ENCODE results near the gene PDE3A.

PDE3A gene

GRCh38 chr12:20453756-20454310 lies 85.5 kb downstream of the PDE3A start:
- in situ Hi-C loops (cut with HindIII; ENCODE audit: low sequenced_read_pairs) = no loop called here

- in situ Hi-C loops (cut with HindIII; ENCODE audit: low sequenced_read_pairs) = no loop called here
Measured at GRCh38 chr12:20455001-20455706, 86.8 kb downstream of the PDE3A start.

DNA sequence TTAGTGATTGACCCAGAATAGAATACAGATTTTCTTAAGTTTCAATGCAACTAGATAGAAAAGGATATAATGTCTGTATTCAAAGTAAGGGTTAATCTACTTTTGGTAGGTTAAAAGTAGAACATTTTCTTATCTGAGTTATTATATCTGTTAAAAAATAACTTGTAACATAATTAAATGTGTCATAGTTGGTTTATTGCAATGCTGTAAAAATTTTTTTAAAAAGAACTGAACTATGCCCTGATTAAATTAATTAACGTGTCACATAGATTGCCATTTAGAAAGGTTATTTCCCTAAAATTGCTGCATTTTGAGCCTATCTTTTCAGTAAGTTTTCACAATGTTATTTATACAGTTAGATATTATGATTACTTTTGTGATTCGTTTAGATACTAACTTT lies 89.2 kb downstream of the PDE3A start:
- in situ Hi-C loops (cut with HindIII; ENCODE audit: low sequenced_read_pairs) = no loop called here

- in situ Hi-C loops (cut with HindIII; ENCODE audit: low sequenced_read_pairs) = no loop called here
Measured at GRCh38 chr12:20458011-20458410, 89.7 kb downstream of the PDE3A start.

DNA sequence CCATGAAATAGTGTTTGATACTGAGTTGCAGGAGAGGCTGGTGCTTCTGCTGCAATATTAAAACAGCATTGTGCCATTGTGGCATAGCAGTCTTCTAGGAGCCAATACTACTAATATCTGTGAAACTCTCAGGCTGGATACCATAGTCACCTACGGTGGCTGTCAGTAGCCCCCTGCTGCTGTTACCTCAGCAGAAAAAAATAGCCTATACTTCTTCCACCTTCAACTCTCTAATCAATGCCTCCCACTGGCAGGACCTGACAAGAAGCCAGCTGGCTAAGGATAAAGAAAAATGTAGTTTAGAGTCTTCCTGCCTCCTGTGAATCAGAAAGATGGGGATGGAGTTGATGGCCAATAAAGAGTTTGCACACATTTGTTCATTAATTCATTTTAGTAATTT lies 91.6 kb downstream of the PDE3A start:
- in situ Hi-C loops (cut with HindIII; ENCODE audit: low sequenced_read_pairs) = no loop called here

DNA sequence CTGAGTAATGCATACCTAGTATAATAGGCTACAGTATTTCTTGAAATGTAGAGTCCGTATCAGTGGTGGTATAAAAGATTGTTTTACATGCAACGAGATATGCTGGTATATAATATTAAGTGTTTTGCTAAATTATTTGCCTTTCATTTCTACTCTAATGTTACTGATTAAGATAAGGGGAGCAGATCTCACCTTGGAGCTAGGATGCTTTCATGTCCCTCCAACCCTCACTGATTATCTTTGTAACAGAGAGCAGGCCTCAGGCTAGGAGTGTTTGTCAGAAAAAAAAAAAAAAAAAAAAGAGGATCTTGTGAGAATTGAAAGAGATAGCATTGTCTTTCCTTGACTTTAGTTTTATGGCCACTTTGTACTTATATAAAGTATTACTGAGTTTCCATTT lies 92.6 kb downstream of the PDE3A start:
- in situ Hi-C loops (cut with HindIII; ENCODE audit: low sequenced_read_pairs) = no loop called here

DNA sequence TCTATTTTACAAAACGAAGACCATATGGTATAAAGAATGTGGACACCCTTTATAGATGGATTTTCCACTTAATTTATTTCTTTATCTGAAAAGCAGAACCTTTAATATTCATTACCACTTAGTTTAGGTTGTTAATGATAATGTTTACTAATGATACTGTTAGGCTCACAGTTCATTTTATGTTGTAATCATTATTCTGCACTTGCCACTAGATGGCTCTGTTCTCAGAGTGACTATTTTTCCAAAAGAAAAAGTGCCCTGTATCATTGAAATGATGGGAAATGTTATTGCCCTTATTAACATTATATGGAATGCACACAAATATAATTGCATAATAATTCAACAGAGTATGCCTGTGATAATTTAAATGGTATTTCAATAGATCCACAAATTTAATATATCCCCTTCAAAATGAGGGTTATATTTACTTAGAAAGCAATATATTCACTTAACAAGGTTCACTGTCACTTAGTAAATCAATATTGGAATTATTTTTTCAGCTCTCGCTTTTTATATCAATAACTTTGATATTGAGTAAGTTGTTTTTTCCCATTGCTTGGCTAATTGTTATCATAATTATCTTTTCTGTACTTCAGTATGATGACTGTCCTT lies 95.7 kb downstream of the PDE3A start:
- in situ Hi-C loops (cut with HindIII; ENCODE audit: low sequenced_read_pairs) = no loop called here

DNA sequence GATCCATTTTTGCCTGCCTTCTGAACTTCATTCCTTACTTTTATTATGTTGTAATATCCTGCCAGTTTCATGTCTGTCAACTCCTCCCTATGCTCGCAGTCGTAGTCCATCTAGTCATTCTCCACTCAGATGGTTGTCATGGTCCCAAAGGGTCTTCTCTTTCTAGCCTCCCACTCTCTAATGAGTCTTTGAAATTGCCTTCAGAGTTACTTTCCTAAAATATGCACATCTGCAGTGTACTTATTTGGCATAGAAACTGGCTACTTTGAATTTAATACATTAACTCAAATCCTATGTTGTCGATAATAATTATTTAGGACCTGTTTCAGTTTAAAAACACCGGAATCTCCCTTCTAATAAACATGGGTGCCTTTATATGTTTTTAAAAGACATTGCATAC lies 101.0 kb downstream of the PDE3A start:
- in situ Hi-C loops (cut with HindIII; ENCODE audit: low sequenced_read_pairs) = no loop called here

DNA sequence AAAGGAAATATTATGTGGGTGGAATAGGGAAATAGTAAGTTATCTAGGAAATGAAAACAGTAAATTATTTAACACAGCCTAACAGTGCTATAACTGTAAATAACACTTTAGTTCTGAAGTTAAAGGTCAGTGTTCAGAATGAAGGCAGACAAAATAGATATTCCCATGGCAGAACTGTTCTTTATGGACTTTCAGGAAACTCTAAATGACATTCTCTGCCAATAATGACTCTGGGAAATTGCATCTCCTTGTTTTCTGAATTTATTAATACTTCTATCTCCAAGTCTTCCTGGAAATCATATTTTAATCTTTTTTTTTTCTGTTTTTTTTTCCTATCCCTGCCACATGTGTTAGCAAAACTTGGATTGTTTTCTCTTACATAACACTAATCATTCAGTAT lies 101.4 kb downstream of the PDE3A start:
- in situ Hi-C loops (cut with HindIII; ENCODE audit: low sequenced_read_pairs) = no loop called here

GRCh38 chr12:20472102-20472782 lies 103.9 kb downstream of the PDE3A start:
- in situ Hi-C loops (cut with HindIII; ENCODE audit: low sequenced_read_pairs) = no loop called here

- in situ Hi-C loops (cut with HindIII; ENCODE audit: low sequenced_read_pairs) = no loop called here
Measured at GRCh38 chr12:20473133-20473532, 104.8 kb downstream of the PDE3A start.

DNA sequence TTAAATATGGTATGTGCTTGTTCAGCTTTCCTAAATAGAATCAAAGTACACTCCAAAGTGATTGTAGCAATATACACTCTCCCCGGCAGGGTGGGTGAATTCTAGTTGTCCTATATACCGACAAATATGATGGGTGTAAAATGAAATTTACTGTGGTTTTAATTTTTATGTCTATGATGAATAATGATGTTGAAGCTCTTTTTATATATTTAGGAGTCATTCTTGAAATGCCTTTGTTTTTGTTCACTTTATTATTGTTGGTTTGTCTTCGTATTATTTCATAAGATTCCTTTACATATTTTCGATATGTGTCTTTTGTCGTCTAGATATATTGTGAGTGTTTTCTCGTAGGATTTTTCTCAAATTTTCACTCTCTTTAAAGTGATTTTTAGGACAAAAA lies 105.7 kb downstream of the PDE3A start:
- in situ Hi-C loops (cut with HindIII; ENCODE audit: low sequenced_read_pairs) = no loop called here

DNA sequence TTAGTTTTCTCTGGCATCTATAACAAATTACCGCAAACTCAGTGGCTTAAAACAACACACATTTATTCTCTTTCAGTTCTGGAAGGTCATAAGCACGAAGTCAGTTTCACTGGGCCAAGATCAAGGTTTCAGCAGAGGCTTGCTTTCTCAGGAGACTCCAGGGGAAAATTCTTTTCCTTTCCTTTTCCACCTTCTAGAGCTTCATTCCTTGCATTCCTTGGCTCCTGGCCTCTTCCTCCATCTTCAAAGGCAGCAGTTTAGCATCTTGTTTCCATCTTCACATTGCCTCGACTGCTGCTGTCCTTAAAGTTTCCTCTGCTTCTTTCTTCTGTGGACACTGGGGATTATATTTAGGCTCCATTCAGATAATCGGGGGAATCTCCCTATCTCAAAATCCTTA lies 106.1 kb downstream of the PDE3A start:
- in situ Hi-C loops (cut with HindIII; ENCODE audit: low sequenced_read_pairs) = no loop called here

DNA sequence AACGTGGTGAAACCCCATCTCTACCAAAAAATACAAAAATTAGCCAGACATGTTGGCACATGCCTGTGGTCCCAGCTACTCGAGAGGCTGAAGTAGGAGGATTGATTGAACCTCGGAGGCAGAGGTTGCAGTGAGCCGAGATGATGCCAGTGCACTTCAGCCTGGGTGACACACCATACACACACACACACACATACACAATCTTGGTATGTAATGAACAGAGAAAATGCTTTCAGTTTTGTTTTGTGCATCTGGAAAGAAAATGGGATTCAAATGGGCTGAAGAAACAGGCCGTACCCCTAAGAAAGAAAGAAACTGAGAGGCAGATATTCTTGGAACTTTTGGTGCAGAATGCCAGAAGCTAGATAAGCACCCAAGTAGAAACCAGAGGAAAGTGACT lies 107.2 kb downstream of the PDE3A start:
- in situ Hi-C loops (cut with HindIII; ENCODE audit: low sequenced_read_pairs) = no loop called here

- in situ Hi-C loops (cut with HindIII; ENCODE audit: low sequenced_read_pairs) = no loop called here
Measured at GRCh38 chr12:20476551-20476950, 108.2 kb downstream of the PDE3A start.

GRCh38 chr12:20477255-20477654 lies 108.9 kb downstream of the PDE3A start:
- in situ Hi-C loops (cut with HindIII; ENCODE audit: low sequenced_read_pairs) = no loop called here

DNA sequence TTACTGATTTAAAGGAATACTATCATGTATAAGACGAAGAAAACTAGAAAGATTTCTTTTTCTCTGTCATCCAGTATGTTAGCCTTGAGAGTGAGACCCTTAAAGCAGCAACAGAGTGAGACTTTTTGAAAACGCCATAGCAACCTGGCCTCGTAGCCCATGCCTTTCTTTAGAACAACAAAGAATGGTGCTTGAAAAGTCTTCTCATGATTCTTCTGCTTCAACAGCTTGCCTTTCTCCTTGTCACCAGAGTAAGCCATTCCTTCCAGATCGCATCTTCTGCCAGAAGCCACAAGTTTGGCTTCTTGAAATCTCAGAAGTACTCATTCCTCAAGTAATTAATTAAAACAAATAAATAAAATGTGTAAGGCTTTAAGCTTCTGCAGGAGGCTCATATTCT lies 109.3 kb downstream of the PDE3A start:
- in situ Hi-C loops (cut with HindIII; ENCODE audit: low sequenced_read_pairs) = no loop called here

GRCh38 chr12:20482491-20483054 lies 114.2 kb downstream of the PDE3A start:
- in situ Hi-C loops (cut with HindIII; ENCODE audit: low sequenced_read_pairs) = no loop called here

DNA sequence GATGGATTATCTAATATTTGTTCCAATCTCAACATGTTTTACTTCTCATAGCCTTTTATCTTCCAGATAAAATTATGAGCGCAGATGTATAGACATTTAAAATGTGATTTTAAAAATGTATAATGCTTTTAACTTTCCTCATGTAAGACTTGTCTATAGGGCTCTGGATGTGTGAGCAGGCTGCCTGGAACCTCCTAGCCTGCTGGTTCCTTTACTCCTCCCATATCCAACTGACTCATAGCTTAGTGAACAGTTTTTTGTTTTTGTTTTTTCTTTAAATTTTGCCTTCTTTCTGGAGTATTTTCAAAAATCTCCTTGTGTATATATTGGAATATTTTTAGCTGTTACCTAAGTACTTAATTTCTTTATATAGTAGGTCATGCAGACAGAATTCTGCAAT lies 115.4 kb downstream of the PDE3A start:
- in situ Hi-C loops (cut with HindIII; ENCODE audit: low sequenced_read_pairs) = no loop called here

DNA sequence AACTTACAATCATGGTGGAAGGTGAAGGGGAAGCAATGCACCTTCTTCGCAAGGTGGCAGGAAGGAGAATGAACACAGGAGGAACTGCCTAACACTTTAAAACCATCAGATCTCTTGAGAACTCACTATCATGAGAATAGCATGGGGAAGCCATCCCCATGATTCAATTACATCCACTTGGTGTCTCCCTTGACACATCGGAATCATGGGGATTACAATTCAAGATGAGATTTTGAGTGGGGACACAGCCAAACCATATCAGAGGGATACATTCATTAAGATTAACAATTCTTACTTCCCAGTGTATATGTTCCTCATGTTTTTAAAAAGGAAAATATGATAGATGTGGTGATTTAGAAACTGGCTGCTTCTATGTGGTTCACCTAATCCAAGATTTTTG lies 117.9 kb downstream of the PDE3A start:
- in situ Hi-C loops (cut with HindIII; ENCODE audit: low sequenced_read_pairs) = no loop called here

DNA sequence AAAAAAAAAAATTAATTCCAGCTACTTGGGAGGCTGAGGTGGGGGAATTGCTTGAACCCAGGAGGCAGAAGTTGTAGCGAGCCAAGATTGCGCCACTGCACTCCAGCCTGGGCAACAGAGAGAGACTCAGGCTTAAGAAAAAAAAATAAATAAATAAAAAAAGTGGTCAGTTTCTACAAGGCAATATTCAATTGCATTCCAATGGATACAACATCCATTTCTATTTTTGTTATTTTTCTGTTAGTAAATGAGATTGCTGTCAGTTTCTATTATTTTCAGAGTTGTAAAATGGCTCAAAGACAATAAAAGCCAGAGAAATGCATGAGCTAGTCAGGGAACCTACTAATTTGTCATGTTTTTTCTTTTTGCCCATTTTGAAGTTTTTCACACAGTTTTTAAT lies 119.2 kb downstream of the PDE3A start:
- in situ Hi-C loops (cut with HindIII; ENCODE audit: low sequenced_read_pairs) = no loop called here

DNA sequence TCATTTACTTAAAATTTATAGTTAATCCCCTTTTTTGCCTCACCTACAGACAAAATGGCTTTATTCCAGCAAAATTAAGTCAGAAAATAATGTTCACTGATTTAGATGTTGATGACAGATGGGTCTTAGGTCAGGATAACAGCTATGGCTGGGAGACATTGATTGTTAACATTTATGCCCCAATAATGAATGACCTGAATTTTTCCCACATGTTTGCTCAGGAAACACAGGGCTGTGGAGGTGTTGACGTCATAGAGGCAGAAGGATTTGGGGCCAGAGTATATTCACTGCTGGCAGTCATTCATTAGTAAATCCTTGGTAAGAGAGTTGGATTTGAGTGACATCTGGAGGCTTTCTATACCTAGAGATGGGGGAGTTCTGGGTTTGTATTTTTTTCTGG lies 121.3 kb downstream of the PDE3A start:
- in situ Hi-C loops (cut with HindIII; ENCODE audit: low sequenced_read_pairs) = no loop called here
